Right lobe of liver (tissue), 4 donors: ENCODE measurements around the gene HOXC13.

Experiments
- CTCF ChIP-seq, 4 donors: fragments of 200-600 bp in 3 of 4; fragments of 450-650 bp in 1 of 4; IDR thresholded peaks; one replicate each; pipeline versions ENCODE4 v1.5.1 to v1.8.0; 2016 to 2022; ENCODE audit warnings: antibody characterized with exemption in 4 of 4, mild to moderate bottlenecking in 2 of 4
- POLR2A ChIP-seq: fragments of 450-650 bp; IDR thresholded peaks from one replicate; pipeline ENCODE4 v1.6.1; 2017; ENCODE audit warnings: antibody characterized with exemption, mild to moderate bottlenecking
- donor health status: DM: no; HTN: no; CAD: no.
- donor health status: DM: no; HTN: no; CAD: no.
- donor health status: DM: no; HTN: yes; CAD: no.

GRCh38 chr12:53956914-53957536 lies 18.4 kb downstream of the HOXC13 start:
- TF ChIP-seq CTCF (IDR thresholded peaks at IDR 0.05) (no peak), POLR2A (no peak)
